ENCODE measurements around the gene IRF8. TPM values are rescaled to one million over a fixed set of nuclear protein-coding genes. Genes with fewer than 3 reads are reported as not detected.

Gene IRF8
- total RNA-seq, 2 experiments from 2014 or later = 4.8 to 4.9 TPM

GRCh38 chr16:85891776-85892166 is 7.2 kb upstream of the IRF8 start:
- Mint-ChIP-seq H3K4me1 (peaks cover 16% of the 10 kb centered on the region), H3K9me3 (no peaks in the 10 kb centered on the region), H3K27ac (no peak overlapping the region), H3K36me3 (ENCODE audit: low read depth) (no peaks in the 10 kb centered on the region), H3K4me3 (no peak overlapping the region), H3K27me3 (peaks cover 32% of the 10 kb centered on the region)
- CTCF ChIA-PET = no interaction called here
- DNase-seq = no peak
- POLR2A ChIA-PET = interaction anchor here (1.6 kb wide), 1 partner anchor 11 kb away, joined by 5 read pairs; no protein-coding TSS in a partner anchor

GRCh38 chr16:85892760-85893159 is 6.2 kb upstream of the IRF8 start:
- peaks cover 16% of the 10 kb centered on the region for H3K4me1 Mint-ChIP-seq
- no peak overlapping the region for H3K27ac Mint-ChIP-seq
- no peaks in the 10 kb centered on the region for H3K9me3 Mint-ChIP-seq
- POLR2A ChIA-PET = interaction anchor here (1.6 kb wide), 1 partner anchor 10 kb away, joined by 5 read pairs; no protein-coding TSS in a partner anchor
- no peak overlapping the region for H3K4me3 Mint-ChIP-seq
- no peaks in the 10 kb centered on the region for H3K36me3 Mint-ChIP-seq (ENCODE audit: low read depth)
- H3K27me3 Mint-ChIP-seq = peaks cover 33% of the 10 kb centered on the region
- CTCF ChIA-PET = interaction anchor here (0.6 kb wide), 1 partner anchor 860 kb away, joined by 3 read pairs; no protein-coding TSS in a partner anchor
- DNase-seq = no peak

- POLR2A ChIA-PET = no interaction called here
- Mint-ChIP-seq H3K27me3 (peaks cover 37% of the 10 kb centered on the region), H3K27ac (no peak overlapping the region), H3K4me3 (no peak overlapping the region), H3K4me1 (peaks cover 12% of the 10 kb centered on the region), H3K9me3 (no peaks in the 10 kb centered on the region), H3K36me3 (ENCODE audit: low read depth) (no peaks in the 10 kb centered on the region)
- CTCF ChIA-PET = no interaction called here
- DNase-seq = no peak
These were observed 4.7 kb upstream of the IRF8 start for GRCh38 chr16:85894266-85894665.

- CTCF ChIA-PET = no interaction called here
These were observed 1.6 kb upstream of the IRF8 start for GRCh38 chr16:85897382-85897781.

DNA sequence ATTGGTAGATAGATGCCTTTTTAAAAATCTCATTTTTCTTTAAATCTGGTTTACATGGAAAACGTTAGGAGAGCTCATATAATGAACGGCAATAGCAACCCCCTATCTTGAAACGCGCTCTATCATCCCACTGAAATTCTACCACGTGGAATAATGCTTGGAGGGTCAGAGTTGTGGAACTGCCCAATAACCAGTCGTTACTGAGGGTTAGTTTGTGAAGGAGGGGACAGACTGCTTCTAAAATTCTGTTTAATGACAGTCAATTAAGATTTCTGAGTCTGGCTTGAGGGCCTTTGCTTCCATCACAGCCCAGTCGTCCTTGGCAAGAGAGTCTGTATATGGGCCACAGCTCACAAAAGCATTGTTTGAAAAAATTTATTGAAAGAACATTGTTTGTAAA is 482 bp downstream of the IRF8 start:
- no peak overlapping the region for H3K27ac Mint-ChIP-seq
- H3K9me3 Mint-ChIP-seq = no peaks in the 10 kb centered on the region
- ChIA-PET POLR2A (interaction anchor here (1.9 kb wide), 1 partner anchor 44 kb away, joined by 5 read pairs; no protein-coding TSS in a partner anchor), CTCF (interaction anchor here (1.1 to 5.2 kb wide), 2 partner anchors 78 to 80 kb away, joined by 3 to 24 read pairs; no protein-coding TSS in a partner anchor)
- DNase-seq = no peak
- H3K36me3 Mint-ChIP-seq (ENCODE audit: low read depth) = peaks cover 9% of the 10 kb centered on the region
- H3K4me1 Mint-ChIP-seq = peaks cover 36% of the 10 kb centered on the region
- peak overlapping the region; percentile 62 for H3K4me3 Mint-ChIP-seq
- peaks cover 50% of the 10 kb centered on the region for H3K27me3 Mint-ChIP-seq

More at GRCh38 chr16:85897382-85897781, 1.6 kb upstream of the IRF8 start:
- Mint-ChIP-seq H3K4me1 (peaks cover 23% of the 10 kb centered on the region), H3K36me3 (ENCODE audit: low read depth) (no peaks in the 10 kb centered on the region), H3K27me3 (peaks cover 51% of the 10 kb centered on the region), H3K4me3 (no peak overlapping the region), H3K27ac (no peak overlapping the region), H3K9me3 (no peaks in the 10 kb centered on the region)
- POLR2A ChIA-PET = interaction anchor here (1.4 kb wide), 1 partner anchor 37 kb away, joined by 3 read pairs; no protein-coding TSS in a partner anchor
- no peak for DNase-seq

DNA sequence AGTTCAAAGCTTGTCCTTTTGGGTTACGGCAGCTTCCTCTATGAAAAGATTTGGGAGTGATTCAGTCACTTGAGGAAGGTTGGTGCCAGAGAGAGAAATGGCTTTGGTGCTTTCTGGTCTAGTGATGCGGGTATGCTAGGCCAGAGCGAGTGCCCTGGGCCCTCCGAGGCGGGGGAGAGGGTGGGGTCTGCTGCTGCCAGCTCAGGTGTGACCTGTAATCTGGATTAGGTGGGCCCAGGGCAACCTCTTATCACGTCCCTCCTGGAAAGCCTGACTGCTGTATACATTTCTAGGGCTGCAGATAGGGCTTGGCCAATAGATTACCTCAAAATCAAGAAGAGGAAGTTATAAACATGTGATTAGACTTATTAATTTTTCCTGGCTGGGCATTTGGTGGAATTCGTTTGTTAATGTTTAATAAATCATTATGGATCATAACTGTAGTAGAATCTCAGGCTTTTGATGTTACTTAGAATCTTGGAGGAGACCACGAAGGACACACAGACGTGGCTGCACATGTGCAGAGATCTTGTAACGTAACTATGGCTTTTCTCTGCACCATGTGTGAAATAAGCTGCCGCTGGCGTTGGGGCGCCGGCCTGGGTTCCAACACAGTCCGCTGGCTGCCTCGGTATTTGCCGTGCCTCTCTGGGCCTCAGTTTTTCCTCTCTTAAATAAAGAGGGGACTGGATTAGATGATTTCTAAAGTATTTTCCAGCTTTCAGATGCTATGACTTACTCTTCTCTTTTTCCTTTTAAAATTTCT is 1.2 kb downstream of the IRF8 start:
- Mint-ChIP-seq H3K36me3 (ENCODE audit: low read depth) (peaks cover 13% of the 10 kb centered on the region), H3K27ac (no peak overlapping the region)
- POLR2A ChIA-PET = interaction anchor here (1.9 kb wide), 1 partner anchor 44 kb away, joined by 5 read pairs; no protein-coding TSS in a partner anchor

DNA sequence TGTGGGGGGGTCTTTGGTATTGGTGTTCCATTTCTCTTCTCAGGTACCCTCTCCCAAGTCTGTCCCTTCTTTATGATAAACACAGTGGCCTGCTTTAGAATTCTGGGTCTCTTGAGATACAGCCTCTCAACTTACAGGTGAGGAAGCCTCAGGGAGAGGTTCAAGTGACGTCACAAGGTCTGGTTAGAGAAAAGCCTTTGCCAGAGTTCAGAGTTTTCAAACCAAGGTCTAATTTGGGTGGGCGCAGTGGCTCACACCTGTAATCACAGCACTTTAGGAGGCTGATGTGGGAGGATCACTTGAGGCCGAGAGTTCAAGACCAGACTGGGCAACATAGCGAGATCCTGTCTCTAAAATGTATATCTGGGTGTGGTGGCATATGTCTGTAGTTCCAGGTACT is 2.1 kb downstream of the IRF8 start:
- no peak for DNase-seq
- H3K4me1 Mint-ChIP-seq = peaks cover 36% of the 10 kb centered on the region
- no peaks in the 10 kb centered on the region for H3K9me3 Mint-ChIP-seq
- ChIA-PET CTCF (interaction anchor here (1.7 to 5.2 kb wide), 2 partner anchors 80 to 87 kb away, joined by 6 to 24 read pairs; no protein-coding TSS in a partner anchor), POLR2A (no interaction called here)
- H3K27me3 Mint-ChIP-seq = peaks cover 39% of the 10 kb centered on the region
- H3K4me3 Mint-ChIP-seq = no peak overlapping the region
- no peak overlapping the region for H3K27ac Mint-ChIP-seq
- peaks cover 15% of the 10 kb centered on the region for H3K36me3 Mint-ChIP-seq (ENCODE audit: low read depth)

More for the DNA sequence above, 1.2 kb downstream of the IRF8 start:
- DNase-seq = no peak
- CTCF ChIA-PET = interaction anchor here (1.1 to 5.2 kb wide), 2 partner anchors 79 to 81 kb away, joined by 3 to 24 read pairs; no protein-coding TSS in a partner anchor
- Mint-ChIP-seq H3K4me3 (no peak overlapping the region), H3K4me1 (peaks cover 36% of the 10 kb centered on the region), H3K27me3 (peaks cover 48% of the 10 kb centered on the region), H3K9me3 (no peaks in the 10 kb centered on the region)

DNA sequence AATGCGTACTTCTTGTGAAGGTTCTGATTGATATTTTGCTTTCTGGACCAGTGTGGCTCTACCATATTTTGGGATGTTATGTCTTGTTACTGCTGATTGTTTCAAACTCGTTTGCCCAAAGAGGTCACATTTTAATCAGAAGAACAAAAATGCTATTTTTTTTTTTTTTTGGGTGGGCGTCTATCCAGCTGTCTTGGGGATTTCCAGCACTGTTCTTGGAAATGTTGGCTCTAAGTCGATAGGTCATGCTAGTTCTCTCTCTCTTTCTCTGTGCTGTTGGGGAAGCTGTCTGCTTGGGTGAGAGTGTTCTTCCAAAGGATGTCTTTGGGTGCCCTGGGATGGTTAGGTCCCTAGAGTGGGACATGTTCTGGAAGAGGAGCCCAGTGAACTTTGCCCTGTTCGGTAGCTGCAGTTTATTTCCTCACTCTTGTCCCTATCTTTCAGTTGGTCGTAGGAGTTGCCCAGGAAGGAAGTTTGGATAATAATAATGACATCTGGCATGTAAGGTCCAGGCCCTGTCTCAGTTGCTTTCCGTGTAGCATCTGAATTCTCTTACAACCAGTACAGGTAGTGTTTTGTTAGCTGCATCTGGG is 2.9 kb downstream of the IRF8 start:
- CTCF ChIA-PET = interaction anchor here (1.4 to 5.2 kb wide), 3 partner anchors 81 to 86 kb away, joined by 5 to 24 read pairs (median 6); no protein-coding TSS in a partner anchor
- H3K9me3 Mint-ChIP-seq = no peaks in the 10 kb centered on the region

GRCh38 chr16:85902366-85903155 is 3.6 kb downstream of the IRF8 start:
- DNase-seq = peak; percentile 61
- no peak overlapping the region for H3K27ac Mint-ChIP-seq
- no peaks in the 10 kb centered on the region for H3K9me3 Mint-ChIP-seq
- peak overlapping the region; percentile 30 for H3K4me3 Mint-ChIP-seq
- ChIA-PET POLR2A (interaction anchor here (1.0 to 1.3 kb wide), 3 partner anchors 10 to 97 kb away, joined by 3 to 5 read pairs (median 4); no protein-coding TSS in a partner anchor), CTCF (interaction anchor here (1.4 to 5.2 kb wide), 3 partner anchors 81 to 85 kb away, joined by 5 to 24 read pairs (median 6); no protein-coding TSS in a partner anchor)
- peaks cover 15% of the 10 kb centered on the region for H3K36me3 Mint-ChIP-seq (ENCODE audit: low read depth)
- H3K27me3 Mint-ChIP-seq = peaks cover 28% of the 10 kb centered on the region
- H3K4me1 Mint-ChIP-seq = peaks cover 36% of the 10 kb centered on the region

More for the DNA sequence above, 2.9 kb downstream of the IRF8 start:
- Mint-ChIP-seq H3K4me1 (peaks cover 36% of the 10 kb centered on the region), H3K27ac (no peak overlapping the region), H3K36me3 (ENCODE audit: low read depth) (peaks cover 15% of the 10 kb centered on the region), H3K27me3 (peaks cover 35% of the 10 kb centered on the region), H3K4me3 (peak overlapping the region; percentile 18)
- no peak for DNase-seq
- POLR2A ChIA-PET = interaction anchor here (1.0 to 1.3 kb wide), 3 partner anchors 9 to 97 kb away, joined by 3 to 5 read pairs (median 4); no protein-coding TSS in a partner anchor

- peaks cover 15% of the 10 kb centered on the region for H3K36me3 Mint-ChIP-seq (ENCODE audit: low read depth)
- H3K4me1 Mint-ChIP-seq = peaks cover 33% of the 10 kb centered on the region
- ChIA-PET CTCF (interaction anchor here (5.2 kb wide), 1 partner anchor 82 kb away, joined by 24 read pairs; no protein-coding TSS in a partner anchor), POLR2A (no interaction called here)
- H3K4me3 Mint-ChIP-seq = no peak overlapping the region
- no peaks in the 10 kb centered on the region for H3K9me3 Mint-ChIP-seq
- no peak overlapping the region for H3K27ac Mint-ChIP-seq
- H3K27me3 Mint-ChIP-seq = peaks cover 21% of the 10 kb centered on the region
- DNase-seq = no peak
These were observed 4.6 kb downstream of the IRF8 start for GRCh38 chr16:85903559-85903958.

- DNase-seq = no peak
- Mint-ChIP-seq H3K27ac (no peak overlapping the region), H3K27me3 (peaks cover 10% of the 10 kb centered on the region), H3K4me1 (peaks cover 27% of the 10 kb centered on the region), H3K36me3 (ENCODE audit: low read depth) (peaks cover 15% of the 10 kb centered on the region), H3K4me3 (no peak overlapping the region), H3K9me3 (no peaks in the 10 kb centered on the region)
- ChIA-PET CTCF (no interaction called here), POLR2A (no interaction called here)
These were observed 6.4 kb downstream of the IRF8 start for GRCh38 chr16:85905110-85906095.
